Mammary epithelial cell (primary cell): ENCODE data around the gene NLGN4Y.

Experiments
- EZH2 ChIP-seq: IDR thresholded peaks from 2 replicates; pipeline ENCODE4 v1.6.1; 2012; ENCODE audit warnings: low read length, inconsistent platforms, borderline replicate concordance
- TF ChIP-seq, protein P1 (sequence below), 2 donors: IDR thresholded peaks in 1 of 2; conservative IDR thresholded peaks in 1 of 2; 2 replicates each; pipeline ENCODE4 v1.5.1; 2011 to 2012; ENCODE audit warnings: inconsistent platforms in 2 of 2, low read length in 2 of 2, mild to moderate bottlenecking in 2 of 2, control low read depth in 1 of 2, low read depth in 1 of 2; ENCODE audit not compliant: insufficient read depth in 1 of 2; ENCODE audit errors: extremely low read depth in 1 of 2

DNA sequence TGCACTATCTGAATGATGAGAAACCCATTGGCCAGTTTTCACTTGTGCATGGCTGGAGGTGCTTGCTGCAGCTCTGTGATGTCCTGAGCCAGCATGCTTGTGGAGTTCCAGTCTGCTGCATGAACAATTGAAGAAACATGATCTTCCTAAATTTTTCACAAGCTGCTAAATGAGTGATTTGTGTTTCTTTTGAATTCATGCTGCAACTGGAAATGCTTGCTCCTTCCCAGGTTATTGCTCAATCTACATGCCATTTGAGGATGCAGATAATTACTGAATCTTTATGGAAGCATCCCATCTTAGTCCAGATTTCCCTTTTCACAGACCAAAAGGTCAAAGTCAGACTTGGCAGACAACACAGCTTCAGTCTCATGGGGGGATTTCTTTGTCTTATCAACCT, 170.2 kb downstream of the NLGN4Y start:
- TF ChIP-seq, protein P1, sequence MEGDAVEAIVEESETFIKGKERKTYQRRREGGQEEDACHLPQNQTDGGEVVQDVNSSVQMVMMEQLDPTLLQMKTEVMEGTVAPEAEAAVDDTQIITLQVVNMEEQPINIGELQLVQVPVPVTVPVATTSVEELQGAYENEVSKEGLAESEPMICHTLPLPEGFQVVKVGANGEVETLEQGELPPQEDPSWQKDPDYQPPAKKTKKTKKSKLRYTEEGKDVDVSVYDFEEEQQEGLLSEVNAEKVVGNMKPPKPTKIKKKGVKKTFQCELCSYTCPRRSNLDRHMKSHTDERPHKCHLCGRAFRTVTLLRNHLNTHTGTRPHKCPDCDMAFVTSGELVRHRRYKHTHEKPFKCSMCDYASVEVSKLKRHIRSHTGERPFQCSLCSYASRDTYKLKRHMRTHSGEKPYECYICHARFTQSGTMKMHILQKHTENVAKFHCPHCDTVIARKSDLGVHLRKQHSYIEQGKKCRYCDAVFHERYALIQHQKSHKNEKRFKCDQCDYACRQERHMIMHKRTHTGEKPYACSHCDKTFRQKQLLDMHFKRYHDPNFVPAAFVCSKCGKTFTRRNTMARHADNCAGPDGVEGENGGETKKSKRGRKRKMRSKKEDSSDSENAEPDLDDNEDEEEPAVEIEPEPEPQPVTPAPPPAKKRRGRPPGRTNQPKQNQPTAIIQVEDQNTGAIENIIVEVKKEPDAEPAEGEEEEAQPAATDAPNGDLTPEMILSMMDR (conservative IDR thresholded peaks at IDR 0.05 in 1 of 2, IDR thresholded peaks at IDR 0.05 in 1 of 2; ENCODE audit: extremely low read depth in 1 of 2, insufficient read depth in 1 of 2, low read depth in 1 of 2, low read length in 2 of 2): no peak
- TF ChIP-seq EZH2: no peak
